ENCODE results near the gene GXYLT2.

GRCh38 chr3:73021301-73021835, 133.5 kb downstream of the GXYLT2 start:
- TF ChIP-seq POLR2AphosphoS5 (IDR thresholded peaks at IDR 0.05) (no peak), CTCF (IDR thresholded peaks at IDR 0.05) (no peak), POLR2A (IDR thresholded peaks at IDR 0.05) (no peak), EP300 (IDR thresholded peaks at IDR 0.05; ENCODE audit: low read depth) (no peak)

Measured in transverse colon (tissue), 4 donors.